ENCODE measurements around the gene ATF7. TPM values are rescaled to one million over a fixed set of nuclear protein-coding genes. Genes with fewer than 3 reads are reported as not detected.
A peak's percentile ranks its signal among the peaks of the same experiment; 100 is the strongest.

ATF7 gene
- polyA plus RNA-seq, 2 of the 4 experiments (the other 2 are of a cell fraction) = 22.9 to 38.9 TPM

- TF ChIP-seq SMC3 (IDR thresholded peaks at IDR 0.05) (peak; percentile 95), USF2 (IDR thresholded peaks at IDR 0.05) (no peak), RAD21 (conservative IDR thresholded peaks at IDR 0.05 in 1 of 2, IDR thresholded peaks at IDR 0.05 in 1 of 2) (peak; percentile 92 to 94), REST (IDR thresholded peaks at IDR 0.05) (no peak)
- TF ChIP-seq, protein P1, sequence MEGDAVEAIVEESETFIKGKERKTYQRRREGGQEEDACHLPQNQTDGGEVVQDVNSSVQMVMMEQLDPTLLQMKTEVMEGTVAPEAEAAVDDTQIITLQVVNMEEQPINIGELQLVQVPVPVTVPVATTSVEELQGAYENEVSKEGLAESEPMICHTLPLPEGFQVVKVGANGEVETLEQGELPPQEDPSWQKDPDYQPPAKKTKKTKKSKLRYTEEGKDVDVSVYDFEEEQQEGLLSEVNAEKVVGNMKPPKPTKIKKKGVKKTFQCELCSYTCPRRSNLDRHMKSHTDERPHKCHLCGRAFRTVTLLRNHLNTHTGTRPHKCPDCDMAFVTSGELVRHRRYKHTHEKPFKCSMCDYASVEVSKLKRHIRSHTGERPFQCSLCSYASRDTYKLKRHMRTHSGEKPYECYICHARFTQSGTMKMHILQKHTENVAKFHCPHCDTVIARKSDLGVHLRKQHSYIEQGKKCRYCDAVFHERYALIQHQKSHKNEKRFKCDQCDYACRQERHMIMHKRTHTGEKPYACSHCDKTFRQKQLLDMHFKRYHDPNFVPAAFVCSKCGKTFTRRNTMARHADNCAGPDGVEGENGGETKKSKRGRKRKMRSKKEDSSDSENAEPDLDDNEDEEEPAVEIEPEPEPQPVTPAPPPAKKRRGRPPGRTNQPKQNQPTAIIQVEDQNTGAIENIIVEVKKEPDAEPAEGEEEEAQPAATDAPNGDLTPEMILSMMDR (IDR thresholded peaks at IDR 0.05) = peak; percentile 93
- Histone ChIP-seq H3K4me3 (no peak overlapping the region), H3K4me1 (peaks cover 23% of the 10 kb centered on the region), H3K4me2 (peak overlapping the region; percentile 44; the same call in 2 of the 3 replicates), H3K9me3 (no peaks in the 10 kb centered on the region), H3K27ac (peak overlapping the region; percentile 45 to 53)
- ChIA-PET CTCF (interaction anchor here (0.6 to 7.5 kb wide), 55 partner anchors 9 to 614 kb away, joined by 3 to 148 read pairs (median 5); partner anchors contain the start of genes ATF7, ATP5MC2 and CISTR), POLR2A (interaction anchor here (0.6 to 4.2 kb wide), 5 partner anchors 83 to 136 kb away, joined by 3 to 43 read pairs (median 5); partner anchors contain the start of genes ATF7 and ATP5MC2)
- FAIRE-seq (no peak), ATAC-seq (peak; percentile 97 to 99), DNase-seq (ENCODE audit: low read depth in 1 of 2, low spot score in 1 of 2) (peak; percentile 74 to 81)
- 26% methylated on average over 5 of the region's 5 CpGs for WGBS (ENCODE audit: missing lambda C conversion rate)
Observed at GRCh38 chr12:53543539-53543938, 82.6 kb downstream of the ATF7 start.

- H3K4me2 ChIP-seq = no peak overlapping the region
- CTCF ChIA-PET = interaction anchor here (1.3 to 2.9 kb wide), 3 partner anchors 31 to 137 kb away, joined by 4 to 11 read pairs (median 8); partner anchors contain the start of gene ATP5MC2
- WGBS (ENCODE audit: missing lambda C conversion rate) = 91% methylated on average over 3 of the region's 3 CpGs
- ATAC-seq = no peak
- H3K9me3 ChIP-seq = no peaks in the 10 kb centered on the region
- no peak for FAIRE-seq
- H3K4me1 ChIP-seq = peaks cover 23% of the 10 kb centered on the region
- TF ChIP-seq MAFK (IDR thresholded peaks at IDR 0.05; ENCODE audit: partially characterized antibody) (no peak), NR3C1 (IDR thresholded peaks at IDR 0.05) (no peak), MYC (IDR thresholded peaks at IDR 0.05; ENCODE audit: borderline replicate concordance, low read length) (no peak), HEYL (CRISPR knock-in tag; IDR thresholded peaks at IDR 0.05) (no peak), SMC3 (IDR thresholded peaks at IDR 0.05) (no peak), TFCP2L1 (CRISPR knock-in tag; IDR thresholded peaks at IDR 0.05) (no peak), FOSB (CRISPR knock-in tag; IDR thresholded peaks at IDR 0.05) (no peak), CBX8 (IDR thresholded peaks at IDR 0.05) (no peak), KDM1A (IDR thresholded peaks at IDR 0.05; ENCODE audit: low read depth) (no peak), CHD4 (IDR thresholded peaks at IDR 0.05; ENCODE audit: borderline replicate concordance) (no peak), HOXB13 (CRISPR knock-in tag; IDR thresholded peaks at IDR 0.05; ENCODE audit: low read depth) (no peak), KDM5A (IDR thresholded peaks at IDR 0.05) (no peak), RFX5 (IDR thresholded peaks at IDR 0.05) (no peak)
- TF ChIP-seq, protein P2, sequence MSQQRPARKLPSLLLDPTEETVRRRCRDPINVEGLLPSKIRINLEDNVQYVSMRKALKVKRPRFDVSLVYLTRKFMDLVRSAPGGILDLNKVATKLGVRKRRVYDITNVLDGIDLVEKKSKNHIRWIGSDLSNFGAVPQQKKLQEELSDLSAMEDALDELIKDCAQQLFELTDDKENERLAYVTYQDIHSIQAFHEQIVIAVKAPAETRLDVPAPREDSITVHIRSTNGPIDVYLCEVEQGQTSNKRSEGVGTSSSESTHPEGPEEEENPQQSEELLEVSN (IDR thresholded peaks at IDR 0.05; ENCODE audit: borderline replicate concordance, low read depth) = no peak
- TF ChIP-seq, protein P1 (IDR thresholded peaks at IDR 0.05) = no peak
- H3K27ac ChIP-seq = no peak overlapping the region
- POLR2A ChIA-PET = interaction anchor here (0.5 to 2.0 kb wide), 3 partner anchors 7 to 229 kb away, joined by 4 to 8 read pairs (median 5); partner anchors contain the start of gene ATP5MC2
- H3K4me3 ChIP-seq = no peak overlapping the region
- no peak for DNase-seq (ENCODE audit: low read depth in 1 of 2, low spot score in 1 of 2)
Observed at GRCh38 chr12:53539526-53539925, 86.7 kb downstream of the ATF7 start.
